Stimulated activated CD4-positive, alpha-beta T cell treated with anti-CD3 and anti-CD28 coated beads, Interleukin-2, amount 100 ng/mL, for 24 hours (primary cell): ENCODE results near the gene ZNF429.
"Not testable (repeated sequence)": the region's sequence is repeated elsewhere in the genome, so short reads cannot be mapped to it uniquely, and the experiment has no call there.

Experiments used
- DNase-seq, 2 donors: peaks; one replicate each; pipeline ENCODE4 v3.0.0-alpha.2; 2020

The ZNF429 gene

DNA sequence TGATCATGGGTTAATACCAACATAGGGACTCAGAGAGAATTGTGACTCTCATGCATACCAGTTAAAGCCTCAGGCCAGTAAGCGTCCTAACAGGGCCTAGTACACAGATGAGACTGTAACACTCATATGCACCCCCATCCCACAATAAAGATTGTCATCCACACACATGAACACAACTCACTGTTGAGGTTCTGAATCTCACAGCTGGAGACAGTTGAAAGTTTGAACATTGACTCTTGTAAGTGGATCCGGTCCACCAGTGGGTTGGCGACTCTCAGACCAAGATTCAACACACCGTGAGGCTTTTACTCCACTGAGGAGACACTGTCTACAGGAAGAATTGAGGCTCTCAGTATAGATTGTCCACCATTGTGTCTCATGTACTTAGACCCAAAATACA lies 88.1 kb downstream of the ZNF429 start:
- no peak for DNase-seq

DNA sequence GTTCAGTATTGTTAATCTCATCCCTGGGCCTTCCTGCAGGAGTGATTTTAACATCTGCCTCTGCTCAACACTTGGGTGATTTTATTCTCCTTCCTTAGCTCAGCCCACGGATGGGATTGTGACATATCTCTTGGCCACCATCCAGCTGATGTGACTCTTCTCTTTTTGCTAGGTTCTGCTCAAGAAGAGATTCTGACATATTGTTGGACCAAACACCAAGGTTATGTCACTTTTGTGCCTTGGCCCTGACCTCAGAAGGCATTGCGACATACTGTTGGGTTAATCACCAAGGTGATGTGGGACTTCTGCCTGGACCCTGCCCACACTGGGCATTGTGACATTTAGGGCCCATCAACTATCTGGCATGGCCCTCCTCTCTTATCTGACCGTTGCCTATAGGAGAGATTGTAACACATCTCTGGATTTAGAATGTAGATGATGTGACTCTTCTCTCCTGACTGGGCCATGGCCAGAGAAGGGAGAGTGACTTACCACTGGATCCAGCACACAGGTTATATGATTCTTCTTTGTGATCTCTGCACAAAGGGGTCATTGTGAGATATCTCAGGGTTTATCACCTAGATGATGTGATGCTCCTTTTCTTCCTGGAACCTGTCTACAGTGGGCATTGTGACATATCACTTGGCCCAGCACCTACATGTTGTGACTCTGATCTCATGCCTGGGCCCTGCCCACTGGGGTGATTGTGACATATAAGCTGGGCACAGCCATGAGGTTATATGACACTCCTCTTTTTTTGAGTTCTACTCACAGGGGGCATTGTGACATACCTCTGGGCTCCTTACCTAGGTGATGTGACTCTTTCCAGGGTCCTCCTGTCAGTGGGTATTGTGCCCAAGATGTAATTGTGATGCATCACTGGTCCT lies 88.8 kb downstream of the ZNF429 start:
- DNase-seq, result no peak

DNA sequence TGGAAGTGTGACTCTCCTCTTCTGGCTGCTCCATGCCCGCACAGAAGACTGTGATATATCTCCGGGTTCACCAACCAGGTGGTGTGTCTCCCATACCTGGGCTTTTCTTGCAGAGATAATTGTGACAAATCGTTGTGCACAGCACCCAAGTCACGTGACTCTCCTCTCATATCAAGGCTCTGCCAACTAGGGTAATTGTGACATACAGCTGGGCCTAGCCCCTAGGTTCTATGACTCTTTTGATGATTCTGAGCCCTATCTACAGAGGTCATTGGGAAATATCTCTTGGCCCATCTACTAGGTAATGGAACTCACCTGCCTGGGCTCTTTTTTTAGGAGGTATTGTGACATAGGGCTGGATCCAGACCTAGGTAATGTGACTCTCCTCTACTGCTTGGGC lies 89.8 kb downstream of the ZNF429 start:
- no peak for DNase-seq

DNA sequence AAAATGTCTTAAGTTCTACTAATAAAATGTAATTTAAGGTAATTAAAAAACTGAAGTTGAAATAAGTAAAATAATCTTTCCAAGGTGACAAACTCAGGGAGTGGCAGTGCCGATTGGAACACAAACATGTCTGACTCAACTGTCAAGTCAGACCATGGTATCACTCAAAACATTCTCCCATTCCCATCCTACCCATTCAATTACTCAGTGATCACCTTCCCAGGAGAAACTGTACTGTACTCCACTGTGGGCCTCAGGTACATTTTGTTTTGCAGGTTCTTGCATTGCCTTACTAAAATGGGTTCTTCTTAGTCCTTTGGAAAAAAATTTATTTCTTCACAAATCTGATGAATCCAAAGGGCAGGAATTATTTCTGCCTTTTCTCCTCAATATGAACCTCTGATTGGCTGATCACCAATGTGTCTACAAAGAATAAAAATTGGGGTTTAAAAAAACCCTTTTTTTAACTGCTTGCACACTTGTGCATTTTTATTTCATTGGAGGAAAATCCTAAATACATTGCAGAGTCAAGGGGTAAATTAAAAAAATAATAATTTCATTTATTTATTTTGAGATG lies 96.8 kb downstream of the ZNF429 start:
- no peak for DNase-seq

DNA sequence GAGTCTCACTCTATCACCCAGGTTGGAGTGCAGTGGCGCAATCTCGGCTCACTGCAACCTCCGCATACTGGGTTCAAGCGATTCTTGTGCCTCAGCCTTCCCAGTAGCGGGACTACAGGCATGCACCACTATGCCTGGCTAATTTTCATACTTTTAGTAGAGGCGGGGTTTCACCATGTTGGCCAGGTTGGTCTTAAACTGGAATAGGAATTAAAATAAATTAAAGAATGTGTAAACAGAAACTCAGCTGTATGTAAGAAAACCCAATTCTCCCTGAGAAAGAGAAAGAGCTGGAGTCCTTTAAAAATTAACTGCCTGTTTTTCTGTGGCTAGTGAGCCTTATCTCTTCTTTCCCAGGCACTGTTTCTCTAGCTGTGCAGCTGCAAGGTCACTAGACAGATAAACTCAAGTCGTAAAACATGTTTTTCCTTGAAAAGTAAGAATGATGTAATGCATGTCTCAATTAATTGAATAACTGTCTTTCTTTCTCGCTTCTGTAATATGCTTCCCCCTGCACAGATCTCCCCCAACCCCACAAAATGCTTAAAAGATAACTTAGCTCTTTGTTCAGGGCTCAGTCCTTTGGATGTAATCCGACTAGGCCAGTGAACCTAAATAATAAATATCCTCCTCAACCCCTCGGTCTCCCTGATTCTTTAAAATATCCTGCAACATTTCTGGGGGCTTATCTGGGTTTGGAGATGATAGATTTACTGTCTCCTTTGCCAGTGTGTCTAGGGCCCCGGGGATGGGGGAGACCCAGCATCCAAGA lies 97.4 kb downstream of the ZNF429 start:
- DNase-seq, result not testable (repeated sequence)

DNA sequence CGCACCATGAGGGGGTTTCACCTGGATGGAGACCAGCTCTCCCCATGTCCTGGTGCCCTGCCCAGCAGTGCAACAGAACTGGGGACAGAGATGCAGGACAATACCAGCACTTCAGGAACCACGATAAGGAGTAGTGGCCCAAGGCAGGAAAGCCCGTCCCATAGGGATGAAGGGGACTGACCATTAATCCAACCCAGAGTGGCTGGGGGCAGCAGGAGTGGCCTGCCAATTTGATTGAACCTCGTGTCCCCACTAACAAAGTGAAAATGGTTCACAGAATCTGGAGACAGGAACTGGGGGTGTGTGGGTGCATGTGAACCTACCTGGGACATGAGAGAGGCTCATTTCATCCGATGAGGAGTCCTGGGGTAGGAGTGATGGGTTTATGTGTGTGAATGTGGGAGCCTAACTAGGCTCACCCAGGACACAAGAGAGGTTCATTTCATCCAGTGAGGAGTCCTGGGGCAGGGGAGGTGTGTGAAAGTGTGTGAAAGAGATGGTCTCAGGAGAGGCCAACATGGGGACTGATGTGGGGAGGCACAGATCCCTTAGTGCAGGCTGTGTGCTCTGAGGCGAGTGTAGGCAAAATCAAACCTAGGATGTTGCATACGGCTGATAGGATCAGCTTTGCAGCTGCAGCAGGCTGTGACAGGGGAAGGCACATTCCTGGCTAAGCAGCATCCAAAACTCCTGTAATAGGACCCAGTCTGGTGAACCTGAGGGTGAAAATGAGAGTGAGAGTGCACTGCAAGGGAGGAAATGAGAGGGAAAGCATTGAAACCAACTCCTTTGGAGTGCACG lies 98.2 kb downstream of the ZNF429 start:
- DNase-seq, result no peak

DNA sequence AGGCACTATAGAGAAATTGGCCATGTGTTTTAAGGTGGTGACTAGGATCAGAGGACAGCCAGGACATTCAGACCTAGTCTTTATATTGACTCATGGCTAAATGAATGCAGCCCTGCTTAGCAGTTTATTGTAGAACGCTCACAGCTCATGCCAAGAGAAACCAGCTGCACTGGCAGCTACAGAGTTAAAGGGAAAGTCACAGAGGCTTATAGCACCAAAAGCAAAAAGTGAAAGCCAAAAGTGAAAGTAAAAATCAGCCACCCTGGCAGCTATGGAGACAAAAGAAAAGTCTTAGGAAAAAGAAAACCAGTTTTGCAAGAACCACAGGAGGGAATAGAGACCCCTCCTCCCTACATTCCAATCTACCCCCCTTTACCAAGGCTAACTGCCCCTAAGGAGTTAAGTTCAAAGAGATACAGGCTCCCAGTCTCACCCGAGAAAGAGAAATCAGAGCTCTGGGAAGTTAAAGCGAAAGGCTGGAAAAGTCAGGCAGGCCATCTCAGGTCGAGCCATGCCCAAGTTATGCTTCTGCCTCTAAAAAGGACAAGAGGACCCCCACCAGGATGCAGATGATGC lies 99.0 kb downstream of the ZNF429 start:
- no peak for DNase-seq
